Fibroblast of lung (primary cell): ENCODE results near the gene TENM3. TPM values are rescaled to one million over a fixed set of nuclear protein-coding genes. Genes with fewer than 3 reads are reported as not detected.

Experiments
- DNase-seq, 2 donors: peaks; one replicate each; pipeline versions ENCODE4 v3.0.0 to v3.0.0-alpha.2; 2010; ENCODE audit warnings: low read depth in 2 of 2
- H2AFZ ChIP-seq: 2 replicates; pipeline ENCODE4 v1.5.1; 2012; ENCODE audit warnings: low read length, control low read depth, inconsistent platforms
- H3K27ac ChIP-seq: 2 replicates; pipeline ENCODE4 v1.5.1; 2011; ENCODE audit warnings: low read length, control low read depth; ENCODE audit not compliant: insufficient read depth
- H3K27me3 ChIP-seq: 2 replicates; pipeline ENCODE4 v1.5.1; 2011; ENCODE audit warnings: mild to moderate bottlenecking, low read length; ENCODE audit not compliant: control insufficient read depth, insufficient read depth
- H3K36me3 ChIP-seq: 2 replicates; pipeline ENCODE4 v1.5.1; 2011; ENCODE audit warnings: low read length; ENCODE audit not compliant: control insufficient read depth, insufficient read depth
- H3K4me1 ChIP-seq: 2 replicates; pipeline ENCODE4 v1.5.1; 2011; ENCODE audit warnings: low read length; ENCODE audit not compliant: control insufficient read depth, insufficient read depth; ENCODE audit errors: extremely low read depth
- H3K4me2 ChIP-seq: 2 replicates; pipeline ENCODE4 v1.5.1; 2011; ENCODE audit warnings: low read length, control low read depth; ENCODE audit not compliant: insufficient read depth; ENCODE audit errors: extremely low read depth
- H3K4me3 ChIP-seq, 4 experiments: fragments of 200-600 bp in 1 of 4; sonication (generic) in 1 of 4; replicated peaks in 1 of 4; 2 replicates each; pipeline ENCODE4 v1.5.1; 2011 to 2016; ENCODE audit warnings: low read length in 4 of 4, low read depth in 3 of 4, mild to moderate bottlenecking in 3 of 4, control low read depth in 2 of 4, inconsistent platforms in 1 of 4, mixed read lengths in 1 of 4; ENCODE audit not compliant: insufficient read depth in 1 of 4; ENCODE audit errors: control extremely low read depth in 1 of 4
- H3K79me2 ChIP-seq: 2 replicates; pipeline ENCODE4 v1.5.1; 2012; ENCODE audit warnings: mild to moderate bottlenecking, low read length, inconsistent platforms; ENCODE audit not compliant: control insufficient read depth, insufficient read depth
- H3K9ac ChIP-seq: 2 replicates; pipeline ENCODE4 v1.5.1; 2011; ENCODE audit warnings: mild to moderate bottlenecking, low read length, control low read depth; ENCODE audit not compliant: insufficient read depth
- H3K9me3 ChIP-seq: 2 replicates; pipeline ENCODE4 v1.5.1; 2012; ENCODE audit warnings: low read depth, low read length; ENCODE audit not compliant: control insufficient read depth, insufficient read depth
- H4K20me1 ChIP-seq: 2 replicates; pipeline ENCODE4 v1.5.1; 2011; ENCODE audit warnings: low read length; ENCODE audit not compliant: control insufficient read depth, insufficient read depth; ENCODE audit errors: extremely low read depth
- CTCF ChIP-seq, 2 donors: IDR thresholded peaks in 1 of 2; conservative IDR thresholded peaks in 1 of 2; 1 replicate in 1 of 2; 2 replicates in 1 of 2; pipeline ENCODE4 v1.5.1; 2011 to 2012; ENCODE audit warnings: low read length in 2 of 2, control low read depth in 1 of 2, inconsistent platforms in 1 of 2, low read depth in 1 of 2, mild to moderate bottlenecking in 1 of 2
- EZH2 ChIP-seq: IDR thresholded peaks from 2 replicates; pipeline ENCODE4 v1.5.1; 2012; ENCODE audit warnings: low read length, control low read depth, mild to moderate bottlenecking; ENCODE audit errors: missing control alignments
- polyA plus RNA-seq, 2 donors: library from polyadenylated mRNA; depleted of rRNA in 1 of 2; stranded (reverse) in 1 of 2; unstranded in 1 of 2; fragments of >200 nt; gene quantifications; 2 replicates each; pipeline ENCODE4 v1.2.1, GENCODE V29; 2011 to 2012; ENCODE audit warnings: missing spikeins in 1 of 2
- total RNA-seq: library from RNA; depleted of rRNA; stranded (reverse); fragments of >200 nt; gene quantifications from 2 replicates; pipeline ENCODE4 v1.2.1, GENCODE V29; 2014

Gene TENM3
- total and polyA plus RNA-seq, 2 donors (not counting 1 experiment from before 2014, with no cell fraction given) = 2.7 to 3.6 TPM

- Histone ChIP-seq H3K9ac (no peak overlapping the region), H2AFZ (no peak overlapping the region), H3K9me3 (no peaks in the 10 kb centered on the region), H4K20me1 (no peaks in the 10 kb centered on the region), H3K4me1 (no peaks in the 10 kb centered on the region), H3K27me3 (no peaks in the 10 kb centered on the region), H3K4me2 (no peak overlapping the region), H3K36me3 (no peaks in the 10 kb centered on the region), H3K79me2 (no peaks in the 10 kb centered on the region), H3K4me3 (no peak overlapping the region), H3K27ac (no peak overlapping the region)
- TF ChIP-seq CTCF (conservative IDR thresholded peaks at IDR 0.05 in 1 of 2, IDR thresholded peaks at IDR 0.05 in 1 of 2; ENCODE audit: low read depth in 1 of 2, low read length in 2 of 2) (no peak), EZH2 (no peak)
- DNase-seq = peak; percentile 41 to 76
These were observed 23.7 kb upstream of the TENM3 start for GRCh38 chr4:182219411-182220056.

GRCh38 chr4:182221987-182222386 is 21.2 kb upstream of the TENM3 start:
- H3K9ac ChIP-seq = no peak overlapping the region
- H3K4me1 ChIP-seq = no peaks in the 10 kb centered on the region
- H3K4me2 ChIP-seq = no peak overlapping the region
- DNase-seq = no peak
- no peak overlapping the region for H3K27ac ChIP-seq
- TF ChIP-seq CTCF (conservative IDR thresholded peaks at IDR 0.05 in 1 of 2, IDR thresholded peaks at IDR 0.05 in 1 of 2; ENCODE audit: low read depth in 1 of 2, low read length in 2 of 2) (no peak), EZH2 (no peak)
- H3K9me3 ChIP-seq = no peaks in the 10 kb centered on the region
- H3K36me3 ChIP-seq = no peaks in the 10 kb centered on the region
- H2AFZ ChIP-seq = no peak overlapping the region
- no peak overlapping the region for H3K4me3 ChIP-seq
- no peaks in the 10 kb centered on the region for H3K27me3 ChIP-seq
- H4K20me1 ChIP-seq = no peaks in the 10 kb centered on the region
- H3K79me2 ChIP-seq = no peaks in the 10 kb centered on the region

- H3K4me2 ChIP-seq = no peak overlapping the region
- no peaks in the 10 kb centered on the region for H3K9me3 ChIP-seq
- no peak overlapping the region for H3K9ac ChIP-seq
- H2AFZ ChIP-seq = no peak overlapping the region
- no peaks in the 10 kb centered on the region for H3K36me3 ChIP-seq
- no peak overlapping the region for H3K27ac ChIP-seq
- H3K4me1 ChIP-seq = no peaks in the 10 kb centered on the region
- no peaks in the 10 kb centered on the region for H4K20me1 ChIP-seq
- no peak for DNase-seq
- TF ChIP-seq CTCF (conservative IDR thresholded peaks at IDR 0.05 in 1 of 2, IDR thresholded peaks at IDR 0.05 in 1 of 2; ENCODE audit: low read depth in 1 of 2, low read length in 2 of 2) = no peak
- no peak for TF ChIP-seq EZH2
- H3K27me3 ChIP-seq = no peaks in the 10 kb centered on the region
- H3K79me2 ChIP-seq = no peaks in the 10 kb centered on the region
- H3K4me3 ChIP-seq = no peak overlapping the region
These were observed 20.4 kb upstream of the TENM3 start for GRCh38 chr4:182222766-182223165.
